SU-DHL-6 (cell line): ENCODE data around the gene ITGB1.
A peak's percentile ranks its signal among the peaks of the same experiment; 100 is the strongest.

Experiments used
- H2AFZ ChIP-seq: fragments of 200-600 bp; sonication (generic); 2 replicates; pipeline ENCODE4 v1.6.1; 2014; ENCODE audit warnings: low read depth, mild to moderate bottlenecking, moderate library complexity, mixed read lengths, antibody characterized with exemption, low read length; ENCODE audit not compliant: severe bottlenecking
- H3F3A ChIP-seq: fragments of 200-600 bp; shearing (Covaris generic); 2 replicates; pipeline ENCODE4 v1.6.0; 2016; ENCODE audit warnings: antibody characterized with exemption, mild to moderate bottlenecking; ENCODE audit not compliant: insufficient read depth
- H3K27ac ChIP-seq: fragments of 200-600 bp; sonication (generic); 2 replicates; pipeline ENCODE4 v1.5.1; 2016; ENCODE audit warnings: low read depth, mild to moderate bottlenecking, low read length, moderate library complexity, mixed read lengths
- H3K27me3 ChIP-seq: fragments of 200-600 bp; sonication (generic), shearing (Covaris generic); 2 replicates; pipeline ENCODE4 v1.6.0; 2014; ENCODE audit warnings: mild to moderate bottlenecking, low read length
- H3K36me3 ChIP-seq: fragments of 200-600 bp; sonication (generic); 2 replicates; pipeline ENCODE4 v1.6.1; 2014; ENCODE audit warnings: mild to moderate bottlenecking, low read length, mixed read lengths
- H3K4me2 ChIP-seq: fragments of 300-600, 200-600 bp; shearing (Covaris generic), sonication (generic); 2 replicates; pipeline ENCODE4 v1.6.0; 2014; ENCODE audit warnings: low read length, low read depth, mild to moderate bottlenecking; ENCODE audit not compliant: poor library complexity, severe bottlenecking
- H3K4me3 ChIP-seq: fragments of 200-600 bp; sonication (generic); 2 replicates; pipeline ENCODE4 v1.5.1; 2014; ENCODE audit warnings: antibody characterized with exemption, low read length, mild to moderate bottlenecking, mixed read lengths; ENCODE audit not compliant: insufficient read depth, poor library complexity, severe bottlenecking
- H3K79me2 ChIP-seq: fragments of 200-600 bp; sonication (generic); 2 replicates; pipeline ENCODE4 v1.6.1; 2014; ENCODE audit warnings: mild to moderate bottlenecking, low read length, moderate library complexity; ENCODE audit not compliant: insufficient read depth
- H3K9ac ChIP-seq: fragments of 200-600 bp; sonication (generic); 2 replicates; pipeline ENCODE4 v1.7.0; 2014; ENCODE audit warnings: mild to moderate bottlenecking, low read length
- H3K9me2 ChIP-seq: fragments of 200-600 bp; sonication (generic); replicated peaks from 2 replicates; pipeline ENCODE4 v1.6.1; 2014; ENCODE audit warnings: low read length; ENCODE audit not compliant: insufficient read depth
- H3K9me3 ChIP-seq: fragments of 200-600 bp; sonication (generic); 2 replicates; pipeline ENCODE4 v1.6.1; 2014; ENCODE audit warnings: low read length, mixed read lengths; ENCODE audit not compliant: insufficient read depth
- H4K20me1 ChIP-seq: fragments of 200-600 bp; sonication (generic); 2 replicates; pipeline ENCODE4 v1.6.1; 2014; ENCODE audit warnings: low read depth, mild to moderate bottlenecking, antibody characterized with exemption, low read length, moderate library complexity, mixed read lengths
- EZH2phosphoT487 ChIP-seq: fragments of 200-600 bp; sonication (generic), shearing (Covaris generic); conservative IDR thresholded peaks from 2 replicates; pipeline ENCODE4 v1.6.1; 2018; ENCODE audit warnings: mild to moderate bottlenecking, antibody characterized with exemption, low read length, moderate library complexity, mixed read lengths
- TF ChIP-seq, protein P1 (sequence below): fragments of 200-600 bp; sonication (generic); IDR thresholded peaks from one replicate; pipeline ENCODE4 v1.5.1; 2017; ENCODE audit warnings: antibody characterized with exemption, mild to moderate bottlenecking, low read length, moderate library complexity; ENCODE audit not compliant: insufficient read depth, poor library complexity, severe bottlenecking

Gene ITGB1

DNA sequence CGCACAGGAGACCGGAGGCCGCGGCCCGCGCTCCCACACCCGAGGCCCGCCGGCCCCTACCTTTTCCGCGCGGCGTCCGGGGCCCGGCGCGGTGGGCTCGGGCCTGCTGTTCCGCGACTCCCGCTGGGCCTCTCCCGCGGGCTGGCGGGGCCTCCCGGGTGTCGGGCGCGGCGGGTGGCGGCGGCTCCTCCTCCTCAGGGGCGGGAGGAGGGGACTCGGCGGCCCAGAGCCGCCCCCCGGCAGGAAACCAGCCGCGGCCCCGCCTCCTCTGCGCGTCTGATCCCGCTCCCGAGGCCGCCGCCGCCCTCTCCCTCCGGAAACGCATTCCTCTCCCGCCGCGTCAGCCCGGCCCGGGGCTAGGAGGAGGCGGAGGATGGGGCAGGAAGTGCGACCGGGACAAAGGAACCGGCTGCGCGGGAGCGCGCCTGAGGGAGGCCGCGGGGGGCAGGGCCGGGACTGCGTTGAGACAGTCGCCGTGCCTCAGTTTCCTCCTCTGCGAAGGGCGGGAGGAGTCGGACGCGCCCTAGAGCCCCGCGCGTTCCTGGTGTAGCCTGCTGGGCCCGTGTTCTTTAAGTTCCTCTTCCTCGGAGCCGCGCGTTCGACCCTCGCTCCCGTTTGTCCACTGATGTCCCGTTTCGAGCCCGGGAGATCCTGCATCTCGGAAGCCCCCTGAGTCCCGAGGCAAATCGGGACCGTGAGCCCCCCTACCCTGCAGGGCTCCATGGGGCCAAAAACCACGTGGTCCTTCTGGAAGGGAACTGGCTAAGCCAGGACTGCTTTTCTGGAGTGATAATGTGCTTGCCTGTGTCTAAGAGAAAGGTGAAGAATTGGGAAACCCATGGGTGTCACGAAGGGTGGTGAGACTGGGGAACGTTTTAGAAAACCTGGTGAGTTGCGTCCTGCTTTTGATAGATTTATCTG is at the start of gene ITGB1:
ITGB1 (minus strand) TSS at position 146 of the 921 bp plus-strand sequence. CDS start 22,672 bp downstream, outside the sequence.
- Histone ChIP-seq H3K4me2 (peak within 1 kb of the TSS; percentile 57), H3K36me3 (no peaks in the 10 kb centered on the region), H3K27ac (no peak within 1 kb of the TSS), H3K9me3 (no peaks in the 10 kb centered on the region), H2AFZ (peak within 1 kb of the TSS; percentile 88), H3K4me3 (peak within 1 kb of the TSS; percentile 62), H3K9me2 (no peaks in the 10 kb centered on the region), H4K20me1 (no peaks in the 10 kb centered on the region), H3F3A (peaks cover 4% of the 10 kb centered on the region; the same call in 1 of the 2 replicates), H3K79me2 (no peaks in the 10 kb centered on the region), H3K9ac (peak within 1 kb of the TSS; percentile 57), H3K27me3 (no peaks in the 10 kb centered on the region)
- no peak for TF ChIP-seq EZH2phosphoT487
- TF ChIP-seq, protein P1, sequence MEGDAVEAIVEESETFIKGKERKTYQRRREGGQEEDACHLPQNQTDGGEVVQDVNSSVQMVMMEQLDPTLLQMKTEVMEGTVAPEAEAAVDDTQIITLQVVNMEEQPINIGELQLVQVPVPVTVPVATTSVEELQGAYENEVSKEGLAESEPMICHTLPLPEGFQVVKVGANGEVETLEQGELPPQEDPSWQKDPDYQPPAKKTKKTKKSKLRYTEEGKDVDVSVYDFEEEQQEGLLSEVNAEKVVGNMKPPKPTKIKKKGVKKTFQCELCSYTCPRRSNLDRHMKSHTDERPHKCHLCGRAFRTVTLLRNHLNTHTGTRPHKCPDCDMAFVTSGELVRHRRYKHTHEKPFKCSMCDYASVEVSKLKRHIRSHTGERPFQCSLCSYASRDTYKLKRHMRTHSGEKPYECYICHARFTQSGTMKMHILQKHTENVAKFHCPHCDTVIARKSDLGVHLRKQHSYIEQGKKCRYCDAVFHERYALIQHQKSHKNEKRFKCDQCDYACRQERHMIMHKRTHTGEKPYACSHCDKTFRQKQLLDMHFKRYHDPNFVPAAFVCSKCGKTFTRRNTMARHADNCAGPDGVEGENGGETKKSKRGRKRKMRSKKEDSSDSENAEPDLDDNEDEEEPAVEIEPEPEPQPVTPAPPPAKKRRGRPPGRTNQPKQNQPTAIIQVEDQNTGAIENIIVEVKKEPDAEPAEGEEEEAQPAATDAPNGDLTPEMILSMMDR, result no peak

DNA sequence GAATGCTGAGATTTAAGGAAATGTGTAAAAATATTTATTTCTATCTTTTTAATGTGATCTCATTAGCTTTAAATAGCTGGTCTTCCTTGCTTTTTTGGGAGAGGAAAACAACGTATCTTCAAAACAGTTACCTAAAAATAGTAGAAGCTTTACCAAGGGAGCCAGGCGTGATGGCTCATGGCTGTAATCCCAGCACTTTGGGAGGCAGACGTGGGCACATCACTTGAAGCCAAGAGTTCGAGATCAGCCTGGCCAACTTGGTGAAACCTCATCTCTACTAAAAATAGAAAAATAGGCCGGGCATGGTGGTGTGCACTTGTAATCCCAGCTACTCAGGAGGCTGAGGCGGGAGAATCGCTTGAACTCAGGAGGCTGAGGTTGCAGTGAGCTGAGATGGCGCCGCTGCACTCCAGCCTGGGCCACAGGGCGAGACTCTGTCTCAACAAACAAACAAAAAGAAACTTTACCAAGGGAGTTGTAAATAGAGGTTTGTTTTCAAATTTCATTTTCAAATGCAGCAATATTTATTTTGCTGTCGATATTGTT is 48.4 kb upstream of the ITGB1 start:
- H3K79me2 ChIP-seq, result no peaks in the 10 kb centered on the region
- H3F3A ChIP-seq, result no peaks in the 10 kb centered on the region
- H3K4me2 ChIP-seq, result no peak overlapping the region
- H4K20me1 ChIP-seq, result no peaks in the 10 kb centered on the region
- H3K4me3 ChIP-seq, result no peak overlapping the region
- H2AFZ ChIP-seq, result no peak overlapping the region
- H3K9me2 ChIP-seq, result no peaks in the 10 kb centered on the region
- TF ChIP-seq, protein P1, result no peak
- no peak overlapping the region for H3K27ac ChIP-seq
- H3K36me3 ChIP-seq, result no peaks in the 10 kb centered on the region
- no peak overlapping the region for H3K9ac ChIP-seq
- no peaks in the 10 kb centered on the region for H3K9me3 ChIP-seq
- H3K27me3 ChIP-seq, result no peaks in the 10 kb centered on the region

DNA sequence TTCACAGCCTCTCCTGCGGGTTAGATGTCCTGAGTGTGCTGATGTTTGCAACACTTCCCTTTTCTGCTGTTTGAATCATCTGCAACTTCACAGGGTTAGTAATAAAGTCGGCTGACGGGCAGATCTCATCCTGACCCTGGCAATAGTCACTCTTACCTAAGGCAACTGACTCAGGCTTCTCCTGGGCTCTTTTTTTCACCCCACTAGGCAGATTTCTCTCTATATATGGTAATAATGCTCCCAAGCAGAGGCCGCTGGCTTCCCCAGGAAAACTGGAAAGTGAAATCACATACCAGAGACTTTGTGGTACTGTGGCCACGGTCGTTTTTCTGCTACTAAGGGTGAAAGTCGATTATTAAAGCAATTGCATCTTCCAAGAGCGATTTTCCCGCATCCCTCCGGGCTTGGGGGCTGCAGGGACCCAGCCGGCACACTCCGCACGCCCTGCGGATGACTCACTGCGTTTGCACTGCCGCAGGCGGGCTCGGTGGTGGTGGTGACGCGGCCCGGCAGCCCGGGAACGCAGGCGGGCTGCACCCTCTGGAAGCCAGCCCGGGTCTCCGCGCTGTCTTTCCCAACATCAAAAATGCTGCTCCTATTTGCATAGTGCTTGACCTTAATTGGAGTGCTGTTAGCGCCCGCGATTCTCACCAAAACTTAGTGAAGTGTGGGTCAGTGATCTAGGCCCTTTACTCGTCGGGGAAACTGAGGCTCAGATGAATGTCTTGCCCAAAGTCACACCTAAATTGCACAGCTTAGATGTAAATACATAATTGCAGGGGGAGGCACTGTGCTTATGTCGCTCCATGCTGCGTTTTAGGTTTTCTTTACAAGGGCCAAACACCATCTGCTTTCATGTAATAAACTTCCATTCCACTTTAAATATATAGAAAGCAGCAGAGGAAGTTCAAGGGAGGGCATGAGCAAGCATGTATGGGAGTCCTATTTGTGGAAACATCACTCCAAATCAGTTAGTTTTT is 47.6 kb upstream of the ITGB1 start:
- Histone ChIP-seq H2AFZ (peak overlapping the region; percentile 87), H3K27ac (no peak overlapping the region), H4K20me1 (no peaks in the 10 kb centered on the region), H3K36me3 (no peaks in the 10 kb centered on the region), H3K27me3 (no peaks in the 10 kb centered on the region), H3K9ac (no peak overlapping the region), H3K79me2 (no peaks in the 10 kb centered on the region), H3K4me3 (no peak overlapping the region), H3K9me2 (no peaks in the 10 kb centered on the region), H3F3A (no peaks in the 10 kb centered on the region), H3K9me3 (no peaks in the 10 kb centered on the region), H3K4me2 (peak overlapping the region; percentile 45)
- no peak for TF ChIP-seq EZH2phosphoT487
- TF ChIP-seq, protein P1, result no peak
